AG09309 (cell line): ENCODE measurements around the gene CACNG4.

Source experiments
- DNase-seq: peaks from one replicate; pipeline ENCODE4 v3.0.0-alpha.2; 2010; ENCODE audit warnings: low read depth
- H3K4me3 ChIP-seq: 2 replicates; pipeline ENCODE4 v1.5.1; 2011; ENCODE audit warnings: mild to moderate bottlenecking, low read depth, low read length, moderate library complexity; ENCODE audit not compliant: control insufficient read depth
- CTCF ChIP-seq: IDR thresholded peaks from 2 replicates; pipeline ENCODE4 v1.5.1; 2011; ENCODE audit warnings: mild to moderate bottlenecking, low read depth, low read length, inconsistent platforms; ENCODE audit not compliant: insufficient read depth, control insufficient read depth; ENCODE audit errors: missing control alignments

Gene CACNG4

GRCh38 chr17:66920950-66921349, 43.6 kb upstream of the CACNG4 start:
- no peak for TF ChIP-seq CTCF
- no peak for DNase-seq
- H3K4me3 ChIP-seq: no peak overlapping the region

- H3K4me3 ChIP-seq: no peak overlapping the region
- no peak for TF ChIP-seq CTCF
- no peak for DNase-seq
Observed at GRCh38 chr17:66923886-66924285, 40.6 kb upstream of the CACNG4 start.

GRCh38 chr17:66925811-66926500, 38.6 kb upstream of the CACNG4 start:
- DNase-seq: no peak

GRCh38 chr17:66928949-66929348, 35.6 kb upstream of the CACNG4 start:
- no peak for TF ChIP-seq CTCF
- H3K4me3 ChIP-seq: no peak overlapping the region
- DNase-seq: no peak

More at GRCh38 chr17:66925811-66926500, 38.6 kb upstream of the CACNG4 start:
- no peak for TF ChIP-seq CTCF
- no peak overlapping the region for H3K4me3 ChIP-seq

GRCh38 chr17:66929591-66929990, 34.9 kb upstream of the CACNG4 start:
- no peak overlapping the region for H3K4me3 ChIP-seq
- no peak for TF ChIP-seq CTCF
- no peak for DNase-seq

GRCh38 chr17:66930933-66931332, 33.6 kb upstream of the CACNG4 start:
- DNase-seq: no peak
- TF ChIP-seq CTCF: no peak

More at GRCh38 chr17:66930933-66931332, 33.6 kb upstream of the CACNG4 start:
- no peak overlapping the region for H3K4me3 ChIP-seq
